ENCODE data around the gene ZNF783.
"Not testable (repeated sequence)": the region's sequence is repeated elsewhere in the genome, so short reads cannot be mapped to it uniquely, and the experiment has no call there.

ZNF783 gene

GRCh38 chr7:149329265-149329664 is 67.3 kb downstream of the ZNF783 start:
- DNase-seq: no peak

DNA sequence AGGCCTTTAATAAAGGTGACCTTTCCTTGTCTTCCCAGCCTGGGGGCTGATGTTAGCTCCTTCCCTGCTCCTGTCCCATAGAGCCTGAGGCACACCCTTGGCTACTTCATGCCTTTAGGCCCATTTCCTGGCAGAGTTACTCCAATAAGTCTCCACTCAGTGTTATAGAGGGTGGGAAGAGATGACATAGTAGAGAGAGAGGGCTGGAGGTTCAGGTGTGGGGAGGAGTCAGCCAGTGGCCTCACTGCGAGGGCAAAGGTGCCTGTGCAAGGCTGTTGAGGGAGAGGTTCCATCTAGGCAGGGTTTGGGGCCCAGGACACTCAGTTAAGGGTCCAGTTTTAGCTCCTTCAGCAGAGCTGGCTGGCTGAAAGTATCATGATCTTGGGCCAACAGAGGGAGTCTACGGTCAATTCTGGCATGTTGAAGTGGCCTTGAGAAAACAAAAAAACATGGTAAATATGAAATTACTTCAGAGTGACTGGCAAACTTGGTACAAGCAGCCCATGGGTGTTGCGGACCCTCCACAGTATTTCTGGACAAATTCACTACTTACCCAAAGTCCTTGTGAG is 67.9 kb downstream of the ZNF783 start:
- DNase-seq: no peak

GRCh38 chr7:149330914-149331567 is 69.0 kb downstream of the ZNF783 start:
- no peak for DNase-seq

GRCh38 chr7:149332602-149333320 is 70.8 kb downstream of the ZNF783 start:
- DNase-seq: not testable (repeated sequence)

- no peak for DNase-seq
Observed at GRCh38 chr7:149333321-149333717, 71.3 kb downstream of the ZNF783 start.

DNA sequence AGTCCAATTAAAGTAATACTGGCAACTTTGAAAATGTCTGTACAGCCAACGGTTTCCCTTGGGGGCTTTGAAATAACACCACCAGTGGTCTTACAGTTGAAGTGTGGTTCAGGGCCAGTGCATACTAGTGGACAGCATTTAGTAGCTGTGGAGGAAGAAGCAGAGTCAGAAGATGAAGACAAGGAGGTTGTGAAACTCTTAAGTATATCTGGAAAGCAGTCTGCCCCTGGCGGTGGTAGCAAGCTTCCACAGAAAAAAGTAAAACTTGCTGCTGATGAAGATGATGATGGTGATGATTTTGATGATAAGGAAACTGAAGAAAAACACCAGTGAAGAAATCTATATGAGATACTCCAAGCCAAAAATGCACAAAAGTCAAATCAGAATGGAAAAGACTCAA is 72.2 kb downstream of the ZNF783 start:
- DNase-seq: no peak

All from amygdala (tissue), 56 donors.